Hepatocyte (in vitro differentiated cells): ENCODE data around the gene CNTNAP2.

Source experiments
- CTCF ChIP-seq: fragments of 200-600 bp; sonication (generic); IDR thresholded peaks from 2 replicates; pipeline ENCODE4 v1.5.1; 2016; ENCODE audit warnings: antibody characterized with exemption, mild to moderate bottlenecking; ENCODE audit not compliant: poor library complexity
- EZH2 ChIP-seq: fragments of 200-600 bp; sonication (generic); IDR thresholded peaks from 2 replicates; pipeline ENCODE4 v1.6.1; 2016; ENCODE audit warnings: antibody characterized with exemption, mild to moderate bottlenecking, borderline replicate concordance
- EZH2phosphoT487 ChIP-seq: fragments of 200-600 bp; sonication (generic); IDR thresholded peaks from one replicate; pipeline ENCODE4 v1.6.1; 2018; ENCODE audit warnings: antibody characterized with exemption, mild to moderate bottlenecking, low read depth, moderate library complexity; ENCODE audit not compliant: unreplicated experiment, severe bottlenecking

GRCh38 chr7:148356303-148356702 lies 2239.7 kb downstream of the CNTNAP2 start:
- no peak for TF ChIP-seq EZH2
- TF ChIP-seq CTCF = no peak
- no peak for TF ChIP-seq EZH2phosphoT487
